ENCODE measurements around the gene FEZ2. TPM values are rescaled to one million over a fixed set of nuclear protein-coding genes. Genes with fewer than 3 reads are reported as not detected.

The FEZ2 gene
- total and polyA plus RNA-seq, 12 donors = 13.9 to 103 (median 63.5) TPM

DNA sequence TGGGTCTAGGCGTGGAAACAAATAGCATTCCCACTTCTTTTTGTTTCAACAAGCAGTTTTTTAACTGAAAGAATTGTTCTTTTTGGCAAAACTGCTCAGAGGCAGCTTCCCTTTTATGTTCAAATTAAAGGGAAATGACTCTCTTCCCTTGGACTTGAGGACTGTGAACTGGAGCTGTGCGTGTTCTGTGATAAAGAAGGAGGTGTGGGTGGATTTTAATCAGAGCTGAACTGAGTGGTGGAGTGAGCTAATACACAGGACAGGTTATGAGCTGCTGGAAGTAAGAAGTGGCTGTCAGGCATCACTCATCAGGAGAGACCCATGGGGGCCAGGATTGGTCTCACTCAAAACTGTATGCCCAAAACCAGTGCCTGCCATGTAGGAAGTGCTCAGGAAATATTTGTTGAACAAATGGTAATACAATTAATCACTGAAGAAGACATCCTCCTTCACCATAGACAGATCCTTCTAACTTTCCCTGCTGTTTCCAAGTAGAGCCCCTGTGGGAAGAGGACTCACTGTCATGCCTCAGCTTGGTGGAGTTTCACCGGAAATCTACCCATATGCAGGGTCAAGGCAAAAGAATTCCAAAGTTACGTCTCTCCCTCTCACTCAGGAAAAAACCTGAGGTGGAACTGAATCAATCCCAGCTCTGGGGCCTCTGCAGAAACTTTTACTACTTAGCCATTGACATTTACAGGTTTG lies 55.9 kb downstream of the FEZ2 start:
- Histone ChIP-seq H3K9me3 (replicated peaks in 1 of 3) (no peaks in the 10 kb centered on the region), H3K4me3 (no peak overlapping the region), H3K27ac (peak overlapping the region in 2 of 5 donors; percentile 45 to 49), H3K36me3 (replicated peaks in 1 of 2) (peaks cover 0 to 18% of the 10 kb centered on the region in 2 donors), H3K4me1 (replicated peaks in 1 of 2) (no peaks in the 10 kb centered on the region), H3K27me3 (no peaks in the 10 kb centered on the region)
- intact Hi-C loops (cut with DNase I) = no loop called here
- 73 to 82% (median 80%) methylated on average over 4 of the region's 4 CpGs for WGBS, 4 donors
- DNase-seq = no peak
- TF ChIP-seq POLR2A (IDR thresholded peaks at IDR 0.05) = no peak
- no peak for TF ChIP-seq CTCF (IDR thresholded peaks at IDR 0.05)

- WGBS, 4 donors = 84 to 98% (median 90%) methylated on average over 11 of the region's 11 CpGs
- TF ChIP-seq CTCF (IDR thresholded peaks at IDR 0.05) = no peak
- TF ChIP-seq POLR2A (IDR thresholded peaks at IDR 0.05) = no peak
- no peaks in the 10 kb centered on the region for H3K4me1 ChIP-seq (replicated peaks in 1 of 2)
Measured at GRCh38 chr2:36540986-36541754, 56.8 kb downstream of the FEZ2 start.

DNA sequence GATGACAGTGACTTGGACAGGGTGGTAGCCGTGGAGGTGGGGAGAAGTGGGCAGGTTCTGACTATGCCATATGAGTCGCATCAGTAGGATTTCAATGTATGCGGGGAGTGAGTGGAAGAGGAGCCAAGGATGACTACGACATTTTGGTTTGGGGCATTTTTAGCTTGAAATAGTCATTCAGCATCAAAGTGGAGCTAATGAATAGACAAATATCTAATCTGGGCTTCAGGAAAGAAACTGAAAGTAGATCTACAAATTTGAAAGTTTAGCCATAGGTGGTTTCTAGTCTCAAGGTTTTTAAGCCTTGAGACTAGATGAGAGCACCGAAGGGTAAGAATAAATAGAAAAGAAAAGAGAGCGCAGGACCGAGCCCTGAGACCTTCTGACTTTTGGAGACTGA lies 58.3 kb downstream of the FEZ2 start:
- intact Hi-C loops (cut with DNase I) = no loop called here
- H3K4me3 ChIP-seq = no peak overlapping the region
- H3K27me3 ChIP-seq = no peaks in the 10 kb centered on the region
- H3K4me1 ChIP-seq (replicated peaks in 1 of 2) = no peaks in the 10 kb centered on the region
- no peak overlapping the region for H3K27ac ChIP-seq
- 96 to 97% (median 96%) methylated on average over 7 of the region's 7 CpGs for WGBS, 4 donors
- DNase-seq = no peak
- no peak for TF ChIP-seq POLR2A (IDR thresholded peaks at IDR 0.05)
- no peak for TF ChIP-seq CTCF (IDR thresholded peaks at IDR 0.05)
- peaks cover 0 to 8% of the 10 kb centered on the region in 2 donors for H3K36me3 ChIP-seq (replicated peaks in 1 of 2)
- H3K9me3 ChIP-seq (replicated peaks in 1 of 3) = no peaks in the 10 kb centered on the region

More at GRCh38 chr2:36540986-36541754, 56.8 kb downstream of the FEZ2 start:
- no peaks in the 10 kb centered on the region for H3K27me3 ChIP-seq
- H3K9me3 ChIP-seq (replicated peaks in 1 of 3) = no peaks in the 10 kb centered on the region
- peaks cover 0 to 14% of the 10 kb centered on the region in 2 donors for H3K36me3 ChIP-seq (replicated peaks in 1 of 2)
- no peak overlapping the region for H3K4me3 ChIP-seq
- intact Hi-C loops (cut with DNase I) = no loop called here
- peak overlapping the region in 2 of 5 donors; percentile 45 to 49 for H3K27ac ChIP-seq
- no peak for DNase-seq

- Histone ChIP-seq H3K4me1 (replicated peaks in 1 of 2) (no peaks in the 10 kb centered on the region), H3K4me3 (no peak overlapping the region), H3K27me3 (no peaks in the 10 kb centered on the region), H3K36me3 (replicated peaks in 1 of 2) (no peaks in the 10 kb centered on the region), H3K27ac (no peak overlapping the region), H3K9me3 (replicated peaks in 1 of 3) (no peaks in the 10 kb centered on the region)
- DNase-seq = no peak
- 81 to 87% (median 82%) methylated on average over 5 of the region's 5 CpGs for WGBS, 4 donors
- TF ChIP-seq POLR2A (IDR thresholded peaks at IDR 0.05) (no peak), CTCF (IDR thresholded peaks at IDR 0.05) (no peak)
- intact Hi-C loops (cut with DNase I) = no loop called here
Measured at GRCh38 chr2:36538335-36538734, 59.6 kb downstream of the FEZ2 start.

Data from adrenal gland (tissue), 12 donors.